Posterior cingulate gyrus (tissue), 11 donors: ENCODE data around the gene ZNF14.

ENCODE experiments used
- DNase-seq, 10 donors: peaks; one replicate each; pipeline versions ENCODE4 v3.0.0 to v3.0.0-alpha.2; 2020 to 2021; ENCODE audit warnings: mixed read lengths in 3 of 10
- intact Hi-C: fragments of 100-400 bp; cut with DNase I; formaldehyde crosslinking; loops from one replicate; pipeline ENCODE4 v1.15.1; 2023

Gene ZNF14

GRCh38 chr19:19661141-19661674 is 71.7 kb downstream of the ZNF14 start:
- intact Hi-C loops: loop anchor here (5.0 to 10.0 kb wide), 2 partner anchors 116 to 204 kb away; partner anchors contain the start of gene ZNF253
- peak in 3 of 10 donors; percentile 61 to 80 (median 71) for DNase-seq
